HT-29 (cell line): ENCODE measurements around the gene SLMAP. TPM values are rescaled to one million over a fixed set of nuclear protein-coding genes. Genes with fewer than 3 reads are reported as not detected.
A peak's percentile ranks its signal among the peaks of the same experiment; 100 is the strongest.

Source experiments
- DNase-seq: peaks from one replicate; pipeline ENCODE4 v3.0.0-alpha.2; 2015; ENCODE audit warnings: low spot score
- total RNA-seq: library from RNA; depleted of rRNA; stranded (reverse); fragments of >200 nt; shearing (Covaris generic); gene quantifications from 2 replicates; pipeline ENCODE4 v1.2.3, GENCODE V29; 2014

SLMAP gene
- total RNA-seq, 1 experiment from 2014 or later, result 57.2 TPM

DNA sequence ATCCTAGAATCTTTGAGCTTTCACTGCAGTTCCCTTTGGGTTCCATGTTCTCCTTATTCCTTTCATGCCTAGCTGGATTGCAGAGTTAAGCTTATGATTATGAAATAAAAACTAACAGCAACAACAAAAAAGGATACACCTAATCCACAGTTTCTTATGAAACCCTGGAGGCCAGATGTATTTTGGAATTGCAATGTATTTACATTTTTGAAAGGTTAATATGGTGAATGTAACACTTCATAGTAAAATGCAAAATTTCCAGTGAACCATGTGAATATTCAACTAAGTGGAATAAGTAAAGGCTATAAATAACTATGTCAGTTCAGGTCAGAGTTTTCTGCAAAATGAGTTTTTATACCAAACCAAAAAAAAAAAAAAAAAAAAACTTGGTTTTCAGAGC is 186.3 kb downstream of the SLMAP start:
- DNase-seq, result no peak

DNA sequence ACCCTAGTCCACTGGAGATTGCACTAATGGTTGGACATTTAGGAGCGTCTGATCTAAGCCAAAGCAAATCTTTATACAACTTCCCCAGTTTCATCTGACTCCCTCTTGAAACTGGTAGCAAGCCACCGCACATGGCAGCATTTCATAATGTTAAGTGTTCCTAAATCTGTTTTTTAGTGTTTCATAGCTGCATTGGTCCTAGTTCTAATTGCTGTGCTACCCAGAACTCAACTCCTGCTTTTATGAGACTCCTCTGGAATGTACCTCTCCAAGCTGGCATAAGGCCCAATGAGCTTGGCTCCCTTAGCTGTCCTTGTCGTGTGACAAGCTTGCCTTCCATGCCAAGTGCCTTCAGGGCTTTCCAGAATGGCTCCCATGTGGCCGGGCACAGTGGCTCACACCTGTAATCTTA is 186.8 kb downstream of the SLMAP start:
- no peak for DNase-seq

DNA sequence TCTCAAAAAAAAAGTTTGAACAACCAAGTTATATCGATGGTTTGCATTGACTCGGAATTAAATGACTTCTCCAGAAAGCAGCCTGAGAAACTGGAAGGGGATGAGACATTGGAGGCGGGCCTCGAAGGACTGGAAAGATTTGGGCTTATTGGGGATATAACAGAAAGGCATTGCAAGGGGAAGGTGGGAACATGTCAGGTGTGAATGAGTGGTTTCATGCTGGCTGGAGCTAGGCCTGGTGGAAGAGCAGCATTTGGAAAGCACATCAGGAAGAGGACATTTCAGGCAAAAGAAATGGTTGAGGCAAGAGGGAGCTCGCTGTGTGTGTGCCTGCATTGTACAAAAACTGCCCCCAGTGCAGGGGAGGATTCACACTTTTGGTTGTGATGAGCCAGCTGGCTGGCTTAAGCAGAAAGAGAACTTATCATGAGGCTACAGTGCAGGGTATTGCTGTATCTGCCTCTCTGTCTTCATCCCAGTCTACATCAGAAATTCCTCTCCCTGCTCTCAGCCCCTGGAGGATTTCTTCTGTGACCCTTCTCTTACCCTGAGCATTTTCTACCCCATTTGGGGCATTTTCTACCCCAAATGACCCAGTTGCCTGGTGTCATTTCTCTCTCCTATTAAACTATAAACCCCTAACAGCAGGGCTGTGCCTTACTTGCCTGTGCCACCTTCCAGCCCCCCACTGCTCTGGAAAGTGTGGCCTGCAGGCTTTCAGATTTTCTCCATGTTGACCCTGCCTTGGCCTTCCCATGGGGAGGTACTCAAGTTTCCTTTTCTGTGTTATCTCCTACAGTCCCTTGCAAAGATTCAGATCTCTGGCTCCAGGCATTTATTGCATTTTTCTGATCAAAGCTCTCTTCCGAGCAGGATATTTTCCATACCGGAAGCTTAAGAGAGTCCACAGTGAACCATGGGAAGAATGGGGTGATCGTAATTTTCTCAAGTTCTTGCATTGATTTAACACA is 187.7 kb downstream of the SLMAP start:
- DNase-seq, result no peak

DNA sequence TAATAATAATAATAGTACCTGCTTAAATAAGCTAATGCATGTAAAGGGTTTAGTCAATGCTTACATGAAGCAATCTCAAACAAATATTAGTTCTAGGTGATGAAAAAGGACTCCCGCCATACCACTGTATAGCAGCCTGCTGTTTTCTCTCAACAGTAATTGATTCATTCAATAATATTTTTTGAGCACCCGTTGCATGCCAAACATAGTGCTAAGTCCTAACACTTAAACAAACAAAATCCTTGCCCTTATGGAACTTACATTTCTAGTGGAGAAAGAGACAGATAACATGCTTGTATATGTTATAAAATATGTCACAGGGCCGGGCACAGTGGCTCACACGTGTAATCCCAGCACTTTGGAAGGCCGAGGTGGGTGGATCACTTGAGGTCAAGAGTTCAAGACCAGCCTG is 190.9 kb downstream of the SLMAP start:
- no peak for DNase-seq

DNA sequence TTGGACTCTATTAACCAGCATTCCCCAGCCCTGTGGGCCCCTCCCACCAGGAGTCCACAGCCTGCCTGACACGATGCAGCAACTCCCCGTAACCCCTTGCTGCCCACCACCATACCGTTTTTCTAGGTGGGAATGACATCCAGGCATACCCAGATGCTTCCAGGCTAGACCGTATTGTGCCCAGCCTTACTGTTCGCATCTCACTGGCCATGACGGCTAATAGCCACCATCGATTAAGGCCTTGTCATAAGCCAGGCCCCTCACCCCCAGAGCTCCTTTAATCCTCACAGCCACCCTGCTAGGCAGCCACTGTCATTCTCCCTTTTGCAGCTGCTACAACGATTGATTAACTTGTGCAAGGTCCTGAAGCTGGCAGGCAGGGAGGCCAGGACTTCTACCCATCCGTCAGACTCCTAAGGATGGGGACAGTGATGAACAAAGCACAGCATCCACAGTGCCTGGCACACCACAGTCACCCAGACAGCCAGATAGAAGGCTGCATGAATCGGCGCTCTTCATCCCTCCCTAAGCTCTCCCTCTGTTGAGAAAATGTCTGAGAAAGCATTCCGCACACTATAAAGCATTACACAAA is 192.1 kb downstream of the SLMAP start:
- DNase-seq, result no peak

DNA sequence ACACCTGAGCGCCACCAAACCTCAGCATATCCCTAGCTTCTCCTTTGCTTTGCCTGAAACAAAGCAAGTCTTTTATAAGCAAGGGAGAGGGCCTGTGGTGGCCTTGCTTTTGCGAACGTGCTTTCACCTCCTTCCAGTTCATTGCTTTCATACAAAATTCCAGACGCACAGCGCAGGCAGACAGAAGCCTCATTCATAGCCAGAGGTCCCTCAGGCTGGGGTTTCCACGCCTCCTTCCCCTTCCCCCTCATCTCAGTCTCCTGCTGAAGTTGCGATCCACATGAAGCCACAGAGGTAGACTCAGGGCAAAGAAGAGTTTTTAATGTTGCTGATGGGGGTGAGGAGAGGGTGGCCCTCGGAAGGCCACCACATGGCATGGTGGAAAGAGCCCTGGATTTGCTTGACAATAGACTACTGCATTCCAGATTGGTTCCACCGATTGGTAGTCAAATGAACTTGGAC is 192.7 kb downstream of the SLMAP start:
- no peak for DNase-seq

DNA sequence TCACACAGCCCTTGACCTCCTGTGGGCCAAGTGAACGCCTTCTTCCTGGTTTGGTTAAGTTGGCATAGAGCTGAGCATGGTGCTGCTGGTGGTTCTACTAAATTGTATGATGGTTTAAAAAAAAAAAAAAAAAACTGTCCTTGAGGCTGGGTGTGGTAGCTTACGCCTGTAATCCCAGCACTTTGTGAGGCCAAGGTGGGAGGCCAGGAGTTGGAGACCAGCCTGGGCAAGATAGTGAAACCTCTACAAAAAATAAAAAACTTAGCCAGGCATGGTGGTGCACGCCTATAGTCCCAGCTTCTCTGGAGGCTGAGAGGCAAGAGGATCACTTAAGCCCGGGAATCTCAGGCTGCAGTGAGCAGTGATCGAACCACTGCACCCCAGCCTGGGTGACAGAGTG is 193.2 kb downstream of the SLMAP start:
- no peak for DNase-seq

DNA sequence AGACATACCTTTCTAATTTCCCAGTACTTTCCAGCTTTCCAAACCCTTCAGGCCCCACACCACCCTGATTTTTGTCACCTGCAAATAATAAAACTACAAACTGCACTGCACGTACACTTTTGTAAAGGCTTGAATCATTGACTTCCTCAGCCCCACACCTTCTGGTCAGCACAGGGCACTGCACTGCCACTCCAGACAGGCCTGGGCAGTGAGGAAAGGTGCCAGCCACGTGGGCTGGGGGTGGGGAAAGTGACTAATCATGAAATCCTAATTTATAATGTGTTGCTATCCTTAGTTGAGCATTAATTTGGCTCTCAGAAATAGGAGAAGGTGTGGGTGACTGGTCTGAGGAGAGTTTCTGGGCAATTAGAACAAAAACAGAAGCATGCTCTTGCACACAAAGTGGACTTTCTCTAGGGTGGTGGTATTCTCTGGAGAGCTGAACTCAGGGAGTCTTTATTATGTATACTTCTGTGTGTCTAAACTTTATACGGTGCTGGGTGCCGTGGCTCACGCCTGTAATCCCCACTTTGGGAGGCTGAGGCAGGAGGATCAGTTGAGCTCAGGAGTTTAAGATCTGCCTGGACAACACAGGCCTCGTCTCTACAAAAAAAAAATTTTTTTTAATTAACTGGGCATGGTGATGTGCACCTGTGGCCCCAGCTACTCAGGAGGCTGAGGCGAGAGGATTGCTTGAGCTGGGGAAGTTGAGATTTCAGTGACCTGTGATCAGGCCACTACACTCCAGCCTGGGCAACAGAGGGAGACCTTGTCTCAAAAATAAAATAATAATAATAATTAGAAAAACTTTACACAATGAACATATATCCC is 193.9 kb downstream of the SLMAP start:
- DNase-seq, result peak; percentile 61

DNA sequence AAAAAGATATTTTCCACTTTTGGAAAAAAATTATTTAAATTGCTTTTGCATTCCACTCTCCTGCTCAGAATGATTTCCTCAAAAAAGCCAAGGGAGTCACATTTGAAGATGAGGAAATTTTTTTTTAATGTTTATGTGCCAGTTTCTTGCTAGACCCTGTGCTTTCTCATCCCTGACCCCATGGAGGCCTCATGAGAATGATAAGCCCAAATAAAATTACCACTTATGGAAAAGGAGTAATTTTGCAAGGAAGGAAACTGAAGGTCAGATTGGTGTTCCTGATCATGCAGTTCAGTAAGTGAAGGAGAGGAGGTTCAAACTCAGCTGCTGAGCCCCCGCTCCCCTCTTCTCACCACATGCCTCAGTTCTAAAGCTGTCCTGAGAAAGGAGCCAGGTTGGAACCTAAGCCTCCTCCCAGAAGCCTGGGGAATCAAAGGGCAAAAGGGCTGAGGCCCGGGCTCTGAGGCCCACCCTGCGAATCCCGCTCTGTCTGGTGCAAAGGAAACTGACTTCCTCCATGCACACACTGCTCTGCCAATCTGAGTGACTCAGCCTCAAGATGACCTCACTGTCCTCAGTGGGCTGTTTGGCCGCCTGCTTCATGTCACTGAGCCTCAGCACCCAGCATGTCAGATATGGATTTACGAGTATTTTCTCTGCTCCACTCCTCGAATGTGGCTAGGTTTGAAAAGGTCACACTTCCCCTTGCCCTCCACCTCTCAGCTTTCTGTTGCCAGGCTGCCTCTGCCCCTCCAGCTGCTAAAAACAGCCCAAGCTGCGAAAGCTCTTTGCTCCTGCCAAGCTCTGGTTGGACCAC is 195.2 kb downstream of the SLMAP start:
- DNase-seq, result peak; percentile 63

DNA sequence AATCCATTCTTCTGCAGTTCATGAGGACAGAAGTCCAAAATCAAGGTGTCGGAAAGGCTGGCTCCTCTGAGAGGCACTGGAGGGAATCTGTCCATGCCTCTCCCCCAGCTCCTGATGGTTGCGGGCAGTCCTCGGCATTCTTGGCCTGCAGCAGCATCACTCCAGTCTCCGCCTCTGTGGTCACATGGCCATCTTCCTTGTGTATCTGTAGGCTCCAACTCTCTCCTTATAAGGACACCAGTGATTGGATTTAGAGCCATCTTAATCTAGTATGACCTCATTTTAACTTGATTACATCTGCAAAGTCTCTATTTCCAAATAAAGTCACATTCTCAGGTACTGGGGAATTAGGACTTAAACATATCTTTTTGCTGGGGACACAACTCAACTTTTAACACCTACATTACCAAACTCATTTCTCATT is 196.1 kb downstream of the SLMAP start:
- DNase-seq, result peak; percentile 69

DNA sequence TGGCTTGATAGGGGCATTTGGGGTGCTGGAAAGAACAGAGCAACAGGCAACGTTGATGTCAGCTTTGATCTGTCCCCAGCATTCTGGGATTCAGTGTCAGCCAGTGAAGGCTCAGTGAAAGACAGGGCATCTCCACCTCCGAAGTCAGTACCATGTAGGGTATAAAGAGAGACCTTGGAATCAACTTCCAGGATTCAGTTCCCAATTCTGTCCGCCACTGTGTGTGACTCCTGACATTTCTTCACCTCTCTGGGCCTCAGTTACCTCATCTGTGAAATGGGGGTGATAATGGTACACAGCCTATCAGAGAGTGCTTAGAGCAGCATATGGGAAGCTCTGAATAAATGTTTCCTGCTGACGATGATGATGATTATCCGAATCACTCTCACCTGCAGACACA is 196.5 kb downstream of the SLMAP start:
- DNase-seq, result no peak

DNA sequence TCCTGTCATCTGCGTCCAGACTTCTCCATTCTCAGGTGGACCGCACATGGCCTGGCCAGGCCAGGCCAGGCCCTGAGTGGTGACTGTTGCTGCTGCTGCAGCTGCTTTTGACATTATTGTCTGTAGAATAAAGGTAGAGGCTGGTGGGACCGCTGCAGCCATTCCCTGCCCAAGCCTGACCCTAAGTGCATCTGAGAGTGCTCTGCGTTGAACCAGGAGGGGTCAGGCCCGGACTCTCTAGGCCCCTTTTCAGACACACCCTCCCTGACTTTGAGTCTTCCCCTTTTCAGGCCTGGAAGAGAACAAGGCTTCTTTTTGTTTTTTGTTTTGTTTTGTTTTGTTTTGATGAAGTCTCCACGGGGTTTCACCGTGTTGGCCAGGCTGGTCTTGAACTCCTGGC is 197.5 kb downstream of the SLMAP start:
- DNase-seq, result no peak

DNA sequence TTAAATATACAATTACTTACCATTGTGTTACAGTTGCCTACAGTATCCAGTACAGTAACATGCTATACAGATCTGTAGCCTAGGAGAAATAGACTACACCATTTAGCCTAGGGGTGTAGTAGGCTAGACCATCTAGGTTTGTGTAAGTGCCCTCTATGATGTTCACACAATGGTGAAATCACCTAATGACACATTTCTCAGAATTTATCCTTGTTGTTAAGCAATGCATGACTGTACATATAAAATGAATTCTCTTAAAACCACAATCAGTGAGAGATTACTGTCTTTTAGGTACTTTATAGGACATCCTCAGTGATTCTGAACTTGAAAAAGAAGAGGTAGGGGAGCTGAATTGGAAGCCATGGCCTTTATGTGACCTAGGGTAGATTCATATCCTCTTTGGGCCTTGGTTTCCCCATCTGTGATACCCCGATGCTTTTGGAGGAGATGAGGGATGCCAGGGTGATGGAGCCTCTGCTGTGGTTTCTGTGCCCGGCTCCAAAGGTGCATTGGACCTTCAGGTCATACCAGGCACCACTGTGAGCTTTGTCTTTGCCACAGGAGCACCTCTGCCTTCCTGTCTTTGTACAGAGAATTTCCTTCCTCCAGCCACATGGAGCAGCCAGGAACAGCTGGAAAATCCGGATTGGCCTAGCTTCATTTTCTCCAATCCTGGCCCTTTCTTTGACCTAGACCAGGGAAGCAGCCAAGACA is 200.2 kb downstream of the SLMAP start:
- no peak for DNase-seq

DNA sequence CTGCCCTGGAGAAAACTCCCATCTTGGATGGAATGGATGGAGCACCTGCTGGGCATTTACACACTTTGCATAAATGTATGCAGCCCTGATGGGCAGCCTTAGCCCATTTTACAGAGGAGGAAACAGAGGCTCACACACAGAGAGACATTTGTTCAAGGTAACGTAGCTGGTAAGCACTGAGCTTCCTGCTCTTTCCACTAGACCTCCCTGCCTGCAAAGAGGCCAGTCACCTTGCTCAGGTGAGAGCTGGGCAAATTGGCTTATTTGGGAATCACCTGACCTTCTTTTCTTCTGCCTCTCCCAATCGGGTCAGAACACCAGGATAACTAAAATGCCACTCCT is 200.7 kb downstream of the SLMAP start:
- DNase-seq, result no peak

DNA sequence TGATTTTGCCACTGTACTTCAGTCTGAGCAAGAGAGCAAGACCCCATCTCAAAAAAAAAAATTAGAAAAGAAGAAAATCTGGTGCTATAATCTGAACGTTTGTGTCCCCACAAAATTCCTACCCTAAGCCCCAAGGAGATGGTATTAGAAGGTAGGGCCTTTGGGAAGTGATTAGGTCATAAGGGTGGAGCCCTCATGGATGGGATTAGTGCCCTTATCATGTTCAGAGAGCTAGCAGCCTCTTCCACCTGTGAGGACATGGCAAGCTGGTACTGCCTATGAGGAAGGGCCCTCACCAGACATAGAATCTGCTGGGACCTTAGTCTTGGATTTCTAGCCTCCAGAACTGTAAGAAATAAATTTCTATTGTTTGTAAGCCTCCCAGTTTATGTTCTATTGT is 201.7 kb downstream of the SLMAP start:
- DNase-seq, result no peak

DNA sequence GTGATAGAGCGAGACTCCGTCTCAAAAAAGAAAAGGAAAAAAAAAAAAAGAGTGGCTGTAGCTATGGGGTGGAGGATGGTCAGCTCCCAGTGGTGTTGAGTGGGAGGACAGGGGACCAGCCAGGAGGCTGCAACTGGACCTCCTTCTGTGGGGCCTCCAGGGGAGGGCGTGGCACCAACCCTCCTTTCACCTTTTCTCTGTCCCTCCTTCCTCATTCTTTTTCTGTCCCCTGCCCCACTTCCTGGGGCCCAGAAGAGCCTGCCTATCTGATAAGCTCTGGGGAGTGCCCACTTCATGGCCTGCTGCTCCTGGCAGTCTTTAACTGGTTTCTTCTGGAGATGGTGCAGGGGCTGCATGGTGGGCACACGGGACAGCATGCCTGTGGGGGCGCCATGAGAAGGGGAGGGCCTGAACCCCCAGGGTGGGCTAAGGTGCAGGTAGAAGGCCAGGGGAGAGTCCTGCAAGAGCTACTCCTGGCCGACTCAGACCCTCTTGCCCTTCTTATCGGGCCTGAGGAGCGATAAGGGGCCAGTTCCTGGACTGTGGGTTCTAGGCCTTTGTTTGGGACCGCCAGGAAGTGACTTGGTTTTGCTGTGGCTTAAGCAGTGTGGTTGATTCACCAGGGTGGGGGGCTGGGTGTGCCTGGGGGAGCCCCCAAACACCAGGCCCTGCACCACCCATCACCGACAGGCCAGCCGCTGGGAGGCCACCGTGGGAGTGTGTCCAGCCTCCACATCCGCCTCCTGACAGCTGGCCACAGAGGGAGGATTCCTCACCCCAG is 202.7 kb downstream of the SLMAP start:
- DNase-seq, result no peak

DNA sequence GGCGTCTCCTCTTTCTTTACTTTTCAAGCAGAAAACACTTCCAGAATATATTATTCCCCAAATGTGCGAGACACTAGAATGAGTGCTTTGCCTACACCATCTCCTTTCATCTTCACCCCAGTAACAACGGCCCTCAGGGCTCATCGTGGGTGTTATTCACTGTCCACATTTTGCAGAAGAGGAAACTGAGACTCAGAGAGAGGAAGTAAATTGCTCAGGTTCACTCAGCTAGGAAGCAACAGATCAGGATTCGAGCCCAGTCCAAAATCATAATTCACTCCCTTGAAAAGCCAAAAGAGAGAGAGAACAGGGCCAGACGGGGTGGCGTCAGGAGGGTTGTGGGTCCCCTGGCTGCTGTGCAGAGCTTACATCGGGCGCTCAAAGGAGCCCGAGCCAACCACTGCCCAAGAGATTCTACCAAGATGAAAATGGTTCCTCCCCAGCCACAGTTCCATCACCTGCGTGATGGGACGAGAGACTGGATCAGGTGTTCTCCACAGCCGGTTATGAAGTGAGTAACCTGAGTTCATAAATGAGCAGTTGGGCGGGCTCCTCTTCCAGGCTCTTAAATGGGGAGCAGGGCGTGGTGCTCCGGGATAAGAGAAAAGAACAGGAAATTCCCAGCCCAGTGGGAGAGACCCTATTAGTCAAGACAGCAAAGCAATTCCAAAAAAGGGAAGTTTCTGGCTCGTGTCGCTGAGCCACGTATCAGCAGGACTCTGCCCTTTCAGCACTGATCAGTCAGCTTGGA is 203.5 kb downstream of the SLMAP start:
- peak; percentile 22 for DNase-seq

DNA sequence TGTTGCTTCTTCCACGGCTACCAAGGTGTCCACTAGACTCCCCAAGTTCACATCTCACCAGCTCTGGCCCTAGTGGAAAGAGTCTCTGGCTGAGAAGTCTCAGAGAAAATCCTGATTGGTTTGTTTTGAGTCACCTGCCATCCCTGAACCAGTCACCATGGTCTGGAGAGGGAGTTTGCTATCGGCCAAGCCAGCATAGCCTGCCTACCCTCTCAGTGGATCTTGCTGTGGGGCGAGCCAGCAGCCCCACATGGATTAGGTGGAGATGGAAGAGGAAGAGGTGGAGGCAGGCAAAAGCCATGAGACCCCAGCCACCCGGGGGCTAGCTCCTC is 204.0 kb downstream of the SLMAP start:
- DNase-seq, result no peak

DNA sequence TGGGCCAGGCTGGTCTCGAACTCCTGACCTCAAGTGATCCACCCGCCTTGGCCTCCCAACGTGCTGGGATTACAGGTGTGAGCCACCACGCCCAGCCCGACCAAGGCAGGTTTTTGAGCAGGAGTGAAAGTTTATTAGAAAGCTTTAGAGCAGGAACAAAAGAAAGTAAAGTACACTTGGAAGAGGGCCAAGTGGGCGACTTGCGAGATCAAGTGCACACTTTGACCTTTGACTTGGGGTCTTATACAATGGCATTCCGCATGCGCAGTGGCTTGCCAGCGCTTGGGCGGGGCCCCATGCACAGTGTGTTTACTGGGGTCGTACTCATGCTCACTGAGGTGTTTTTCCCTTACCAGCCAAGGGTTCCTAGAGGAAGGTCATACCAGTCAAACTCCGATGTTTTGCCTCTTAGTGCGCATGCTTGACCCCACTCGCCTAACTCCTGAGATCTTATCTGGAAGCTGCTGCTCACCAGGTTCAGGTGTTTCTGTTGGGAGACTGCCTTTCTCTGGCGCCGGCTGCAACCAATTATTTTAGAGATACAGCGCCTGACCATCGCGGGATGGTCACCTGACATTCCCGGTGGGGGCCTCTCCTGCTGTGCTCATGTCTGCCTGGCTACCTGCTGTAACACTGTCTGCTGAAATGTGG is 205.2 kb downstream of the SLMAP start:
- no peak for DNase-seq
